ENCODE measurements around the gene DLGAP1.

DNA sequence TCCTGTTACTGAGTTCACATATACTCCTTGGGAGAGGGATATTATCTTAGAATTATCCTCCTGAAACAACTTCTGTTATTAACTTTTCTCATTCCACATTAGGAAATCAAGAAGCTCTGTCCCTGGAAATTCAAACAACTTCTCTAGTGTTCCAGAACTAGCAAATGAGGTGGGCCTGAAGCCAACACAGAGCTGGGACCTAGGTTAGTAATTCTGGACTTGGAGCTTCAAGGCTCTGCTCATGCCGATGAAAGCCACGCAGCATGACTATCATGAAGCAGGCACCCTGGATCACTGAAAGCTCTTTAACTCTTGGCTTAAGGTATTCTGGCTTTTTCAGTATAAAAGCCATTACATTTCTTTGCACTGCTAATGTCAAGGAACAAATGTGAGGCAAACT is 762.4 kb downstream of the DLGAP1 start:
- TF ChIP-seq POLR2A (IDR thresholded peaks at IDR 0.05; ENCODE audit: low read depth, low read length) (no peak), RFX5 (IDR thresholded peaks at IDR 0.05; ENCODE audit: low read depth, low read length) (no peak), NFE2L2 (IDR thresholded peaks at IDR 0.05; ENCODE audit: low read depth, low read length) (no peak), MAFK (IDR thresholded peaks at IDR 0.05; ENCODE audit: low read depth, low read length) (no peak), RAD21 (IDR thresholded peaks at IDR 0.05; ENCODE audit: low read length) (no peak), CEBPB (IDR thresholded peaks at IDR 0.05; ENCODE audit: low read depth, low read length) (no peak), FOS (IDR thresholded peaks at IDR 0.05; ENCODE audit: low read depth, low read length) (no peak)
- TF ChIP-seq, protein P1, sequence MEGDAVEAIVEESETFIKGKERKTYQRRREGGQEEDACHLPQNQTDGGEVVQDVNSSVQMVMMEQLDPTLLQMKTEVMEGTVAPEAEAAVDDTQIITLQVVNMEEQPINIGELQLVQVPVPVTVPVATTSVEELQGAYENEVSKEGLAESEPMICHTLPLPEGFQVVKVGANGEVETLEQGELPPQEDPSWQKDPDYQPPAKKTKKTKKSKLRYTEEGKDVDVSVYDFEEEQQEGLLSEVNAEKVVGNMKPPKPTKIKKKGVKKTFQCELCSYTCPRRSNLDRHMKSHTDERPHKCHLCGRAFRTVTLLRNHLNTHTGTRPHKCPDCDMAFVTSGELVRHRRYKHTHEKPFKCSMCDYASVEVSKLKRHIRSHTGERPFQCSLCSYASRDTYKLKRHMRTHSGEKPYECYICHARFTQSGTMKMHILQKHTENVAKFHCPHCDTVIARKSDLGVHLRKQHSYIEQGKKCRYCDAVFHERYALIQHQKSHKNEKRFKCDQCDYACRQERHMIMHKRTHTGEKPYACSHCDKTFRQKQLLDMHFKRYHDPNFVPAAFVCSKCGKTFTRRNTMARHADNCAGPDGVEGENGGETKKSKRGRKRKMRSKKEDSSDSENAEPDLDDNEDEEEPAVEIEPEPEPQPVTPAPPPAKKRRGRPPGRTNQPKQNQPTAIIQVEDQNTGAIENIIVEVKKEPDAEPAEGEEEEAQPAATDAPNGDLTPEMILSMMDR (conservative IDR thresholded peaks at IDR 0.05; ENCODE audit: low read depth, low read length), result no peak
- TF ChIP-seq, protein P2, sequence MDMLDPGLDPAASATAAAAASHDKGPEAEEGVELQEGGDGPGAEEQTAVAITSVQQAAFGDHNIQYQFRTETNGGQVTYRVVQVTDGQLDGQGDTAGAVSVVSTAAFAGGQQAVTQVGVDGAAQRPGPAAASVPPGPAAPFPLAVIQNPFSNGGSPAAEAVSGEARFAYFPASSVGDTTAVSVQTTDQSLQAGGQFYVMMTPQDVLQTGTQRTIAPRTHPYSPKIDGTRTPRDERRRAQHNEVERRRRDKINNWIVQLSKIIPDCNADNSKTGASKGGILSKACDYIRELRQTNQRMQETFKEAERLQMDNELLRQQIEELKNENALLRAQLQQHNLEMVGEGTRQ (IDR thresholded peaks at IDR 0.05; ENCODE audit: low read depth, low read length), result no peak
- TF ChIP-seq, protein P3, sequence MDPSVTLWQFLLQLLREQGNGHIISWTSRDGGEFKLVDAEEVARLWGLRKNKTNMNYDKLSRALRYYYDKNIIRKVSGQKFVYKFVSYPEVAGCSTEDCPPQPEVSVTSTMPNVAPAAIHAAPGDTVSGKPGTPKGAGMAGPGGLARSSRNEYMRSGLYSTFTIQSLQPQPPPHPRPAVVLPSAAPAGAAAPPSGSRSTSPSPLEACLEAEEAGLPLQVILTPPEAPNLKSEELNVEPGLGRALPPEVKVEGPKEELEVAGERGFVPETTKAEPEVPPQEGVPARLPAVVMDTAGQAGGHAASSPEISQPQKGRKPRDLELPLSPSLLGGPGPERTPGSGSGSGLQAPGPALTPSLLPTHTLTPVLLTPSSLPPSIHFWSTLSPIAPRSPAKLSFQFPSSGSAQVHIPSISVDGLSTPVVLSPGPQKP (IDR thresholded peaks at IDR 0.05; ENCODE audit: borderline replicate concordance, low read depth, low read length), result no peak
